ENCODE data around the gene RTN4RL1.

Gene RTN4RL1

DNA sequence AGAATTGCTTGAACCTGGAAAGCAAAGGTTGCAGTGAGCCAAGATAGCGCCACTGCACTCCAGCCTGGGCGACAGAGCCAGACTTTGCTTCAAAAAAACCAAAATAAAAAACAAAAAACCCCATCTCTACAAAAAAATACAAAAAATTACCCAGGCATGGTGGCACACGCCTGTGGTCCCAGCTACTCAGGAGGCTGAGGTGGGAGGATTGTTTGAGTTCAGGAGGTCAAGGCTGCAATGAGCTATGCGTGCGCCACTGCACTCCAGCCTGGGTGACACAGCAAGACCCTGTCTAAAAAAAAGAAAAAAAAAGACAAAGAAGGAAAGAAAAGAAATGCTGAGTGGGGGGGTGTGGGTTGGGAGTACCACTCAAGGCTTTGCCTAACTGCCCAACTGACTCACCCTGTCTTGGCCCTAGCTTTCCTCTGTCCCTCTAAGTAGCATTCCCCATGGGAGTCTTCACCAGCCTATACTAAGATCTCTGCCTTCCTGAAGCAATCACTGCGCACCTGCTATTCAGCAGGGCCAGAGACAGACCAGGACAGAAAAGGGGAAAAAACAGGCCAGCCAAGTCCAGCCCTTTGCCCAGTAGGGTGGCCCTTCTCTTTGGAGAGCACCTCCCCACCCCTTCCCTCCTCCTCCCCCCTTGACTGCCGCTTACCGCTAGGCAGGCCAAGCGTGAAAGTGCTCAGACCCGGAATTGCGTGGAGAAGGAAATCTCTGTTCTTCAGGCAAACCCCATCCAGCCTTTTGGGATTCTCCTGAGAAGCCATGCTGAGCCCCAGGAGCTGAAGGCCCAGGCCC, 45.8 kb downstream of the RTN4RL1 start:
- in situ Hi-C loops (cut with HindIII; ENCODE audit: low sequenced_read_pairs) = no loop called here

DNA sequence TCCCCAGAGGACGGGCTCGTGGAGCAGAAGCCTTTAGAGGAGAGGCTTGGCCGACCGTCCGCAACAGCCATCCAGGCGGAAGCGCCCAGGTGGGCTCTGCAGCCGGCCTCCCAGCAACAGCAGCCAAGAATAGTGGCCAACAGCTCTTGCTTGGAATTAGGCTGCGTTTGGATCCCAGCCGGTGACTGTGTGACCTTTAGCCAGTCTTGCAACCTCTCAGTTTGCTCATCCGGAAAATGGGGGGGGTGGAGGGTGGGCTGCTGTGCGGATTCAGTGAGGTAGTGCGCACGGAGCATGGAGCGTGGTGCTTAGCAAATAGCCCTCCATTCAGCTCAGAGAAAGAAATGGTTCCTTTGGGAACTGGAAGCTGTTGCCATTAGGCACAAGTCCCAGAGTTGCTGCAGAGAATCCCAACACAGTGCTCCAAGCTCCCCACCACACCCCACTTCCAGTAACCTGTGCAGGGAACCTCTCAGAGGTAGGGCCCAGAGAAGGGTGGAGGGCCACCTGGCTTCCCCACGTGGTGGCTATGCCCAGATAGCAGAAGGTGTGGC, 46.7 kb downstream of the RTN4RL1 start:
- in situ Hi-C loops (cut with HindIII; ENCODE audit: low sequenced_read_pairs) = no loop called here

DNA sequence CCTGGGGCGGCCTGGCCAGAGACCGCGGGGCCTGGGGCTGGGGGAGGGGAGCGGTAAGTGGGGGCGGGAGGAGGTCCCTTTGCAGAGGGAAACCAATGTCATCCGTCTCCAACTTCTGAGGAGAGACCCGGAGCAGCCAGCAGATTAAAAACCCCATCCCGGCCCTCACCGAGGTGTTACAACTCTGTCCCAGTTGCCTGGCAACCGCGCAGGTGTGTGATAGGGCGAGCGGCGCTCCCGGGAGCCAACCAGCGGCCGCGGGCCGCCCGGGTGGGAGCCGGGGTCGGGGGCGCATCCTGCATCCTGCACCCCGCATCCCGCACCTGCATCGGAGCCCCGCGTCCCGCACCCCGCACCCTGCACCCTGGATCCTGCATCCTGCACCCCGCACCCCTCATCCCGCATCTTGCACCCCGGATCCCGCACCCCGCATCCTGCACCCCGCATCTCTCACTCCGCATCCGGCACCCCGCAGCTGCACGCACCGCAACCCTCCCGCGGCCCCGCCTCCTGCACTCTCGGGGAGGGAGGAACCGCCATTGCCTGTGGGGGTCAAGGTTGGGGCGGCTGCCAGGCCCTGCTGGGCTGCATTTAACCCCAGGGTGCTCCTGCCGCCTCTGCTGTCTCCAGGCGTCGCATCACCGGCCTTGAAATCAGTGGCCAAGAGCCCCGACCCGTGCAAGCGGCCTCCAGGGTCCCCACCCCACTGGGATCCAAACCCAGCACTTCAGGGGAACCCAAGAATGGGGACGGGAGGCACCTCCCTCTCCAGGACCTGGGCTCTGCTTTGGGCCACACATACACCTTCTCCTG, 47.3 kb downstream of the RTN4RL1 start:
- in situ Hi-C loops (cut with HindIII; ENCODE audit: low sequenced_read_pairs) = no loop called here

DNA sequence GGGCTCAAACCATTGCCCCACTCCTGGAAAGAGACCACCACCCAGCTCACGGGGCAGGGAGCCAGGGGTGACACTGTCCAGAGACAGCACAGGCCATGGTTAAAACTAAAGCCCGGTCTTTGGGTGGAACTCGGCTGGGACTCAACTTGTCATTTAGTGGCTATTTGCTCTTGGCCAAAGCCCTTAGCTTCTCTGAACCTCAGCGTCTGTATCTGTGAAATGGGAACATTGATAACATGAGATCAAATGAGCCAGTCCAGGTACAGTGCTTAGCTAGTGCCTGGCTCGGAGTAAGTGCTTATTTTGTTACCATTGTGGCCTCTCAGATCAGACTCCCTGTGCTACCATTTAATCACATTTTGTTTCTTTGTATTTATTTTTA, 48.5 kb downstream of the RTN4RL1 start:
- in situ Hi-C loops (cut with HindIII; ENCODE audit: low sequenced_read_pairs) = no loop called here

DNA sequence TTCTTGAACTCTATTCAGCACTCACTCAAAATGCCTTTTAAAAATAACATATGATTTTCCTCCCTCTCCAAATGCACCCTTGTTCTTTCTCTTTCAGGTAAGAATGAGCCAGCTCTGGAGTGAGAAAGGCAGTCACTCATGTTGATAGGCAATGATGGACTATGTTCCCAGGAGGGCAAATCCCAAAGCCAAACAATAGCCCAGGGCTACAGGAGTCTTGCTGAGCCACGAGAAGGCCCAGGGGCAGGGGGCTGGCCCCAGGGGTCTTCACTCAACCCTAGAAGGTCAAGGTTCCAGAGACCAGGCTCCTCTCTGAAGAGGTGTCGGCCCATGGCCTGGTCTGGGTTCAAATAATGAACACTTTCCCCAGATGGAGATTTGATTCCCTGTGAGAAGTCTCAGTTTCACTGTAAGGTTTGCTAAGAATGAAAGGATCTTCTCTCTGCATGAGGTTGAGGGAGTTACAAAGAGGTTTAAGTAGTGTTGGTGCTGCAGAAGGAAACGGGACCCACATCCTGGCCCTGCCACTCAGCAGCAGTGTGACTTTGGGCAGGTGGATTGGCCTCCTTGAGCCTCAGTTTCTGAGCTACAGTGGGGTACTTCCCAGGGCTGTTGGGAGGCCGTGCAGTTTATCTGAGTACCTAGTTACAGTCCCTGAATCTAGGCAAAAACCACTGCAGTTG, 49.0 kb downstream of the RTN4RL1 start:
- in situ Hi-C loops (cut with HindIII; ENCODE audit: low sequenced_read_pairs) = no loop called here

DNA sequence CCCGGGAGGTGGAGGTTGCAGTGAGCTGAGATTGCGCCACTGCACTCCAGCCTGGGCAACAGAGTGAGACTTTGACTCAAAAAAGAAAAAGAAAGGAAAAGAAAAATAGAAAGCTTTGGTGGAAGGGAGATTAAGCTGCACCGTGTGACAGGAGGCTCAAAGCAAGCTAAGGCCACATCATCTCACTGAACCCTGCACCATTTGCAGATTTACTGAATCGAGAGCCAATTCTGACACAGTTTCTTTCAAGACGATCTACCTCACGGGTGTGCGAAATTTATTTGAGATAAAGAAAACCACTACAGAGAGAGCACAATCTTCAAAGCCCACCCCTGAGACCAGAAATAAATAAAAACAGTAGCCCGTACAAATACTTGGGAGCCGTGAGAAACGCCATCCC, 49.6 kb downstream of the RTN4RL1 start:
- in situ Hi-C loops (cut with HindIII; ENCODE audit: low sequenced_read_pairs) = no loop called here

DNA sequence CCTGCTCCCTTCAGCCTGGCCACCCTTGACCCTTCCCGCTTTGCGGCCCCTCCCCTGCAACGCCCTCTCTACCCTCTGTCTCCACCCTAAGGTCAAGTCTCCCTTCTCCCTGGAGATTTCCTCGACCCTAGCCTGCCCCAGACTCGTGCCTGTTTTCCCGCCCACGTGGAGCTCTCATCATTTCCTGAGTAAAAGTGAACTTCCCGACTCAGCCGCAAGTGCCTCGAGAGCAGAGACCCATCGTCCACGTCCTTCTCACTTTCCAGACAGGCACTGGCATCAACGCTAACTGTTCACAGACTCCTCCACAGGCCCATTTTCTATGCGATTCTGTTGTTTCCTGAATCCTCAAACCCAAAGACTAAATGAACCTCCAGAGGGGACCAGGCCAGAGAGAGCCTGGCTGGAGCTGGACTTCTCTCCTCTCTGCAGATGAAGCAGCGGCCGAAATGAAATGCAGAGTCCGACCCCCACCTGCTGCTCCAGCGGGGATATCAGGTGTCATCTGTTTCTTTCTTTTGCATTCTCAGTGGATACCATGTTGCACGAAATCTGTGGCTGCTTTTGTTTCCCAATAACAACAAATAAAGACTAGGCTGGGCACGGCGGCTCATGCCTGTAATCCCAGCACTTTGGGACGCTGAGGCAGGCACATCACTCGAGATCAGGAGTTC, 52.5 kb downstream of the RTN4RL1 start:
- in situ Hi-C loops (cut with HindIII; ENCODE audit: low sequenced_read_pairs) = no loop called here

DNA sequence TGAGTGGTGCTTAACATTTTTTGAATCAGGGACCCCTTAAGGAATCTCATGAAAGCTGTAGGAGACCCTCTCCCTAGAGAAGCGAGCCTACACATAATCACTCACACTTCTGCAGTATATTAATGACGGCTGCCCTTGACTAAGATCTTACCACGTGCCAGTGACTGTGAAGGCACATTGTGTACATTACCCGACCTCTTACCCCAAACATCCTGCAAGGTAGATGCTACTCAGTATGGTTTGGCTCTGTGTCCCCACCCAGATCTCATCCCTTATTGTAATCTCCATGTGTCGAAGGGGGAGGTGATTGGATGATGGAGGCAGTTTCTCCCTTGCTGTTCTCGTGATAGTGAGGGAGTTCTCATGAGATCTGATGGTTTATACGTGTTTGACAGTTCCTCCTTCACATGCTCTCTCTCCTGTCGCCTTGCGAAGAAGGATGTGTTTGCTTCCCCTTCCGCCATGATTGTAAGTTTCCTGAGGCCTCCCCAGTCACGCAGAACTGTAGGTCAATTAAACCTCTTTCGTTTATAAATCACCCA, 54.2 kb downstream of the RTN4RL1 start:
- in situ Hi-C loops (cut with HindIII; ENCODE audit: low sequenced_read_pairs) = no loop called here

DNA sequence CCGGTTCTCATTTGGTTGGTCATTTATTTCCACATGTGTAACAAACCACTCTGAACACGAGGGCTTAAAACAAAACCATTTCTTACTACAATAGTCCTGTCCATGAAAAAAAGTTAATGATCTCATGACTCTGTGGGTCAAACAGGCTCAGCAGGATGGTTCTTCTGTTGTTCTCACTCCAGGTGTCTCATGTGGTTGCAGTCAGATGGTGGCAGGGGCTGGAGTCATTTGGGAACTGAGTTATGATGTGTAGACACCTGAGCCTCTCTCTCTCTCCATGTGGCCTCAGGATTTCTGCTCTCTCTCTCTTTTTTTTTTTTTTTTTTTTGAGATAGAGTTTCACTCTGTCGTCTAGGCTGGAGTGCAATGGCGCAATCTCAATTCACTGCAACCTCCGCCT, 55.4 kb downstream of the RTN4RL1 start:
- in situ Hi-C loops (cut with HindIII; ENCODE audit: low sequenced_read_pairs) = no loop called here

DNA sequence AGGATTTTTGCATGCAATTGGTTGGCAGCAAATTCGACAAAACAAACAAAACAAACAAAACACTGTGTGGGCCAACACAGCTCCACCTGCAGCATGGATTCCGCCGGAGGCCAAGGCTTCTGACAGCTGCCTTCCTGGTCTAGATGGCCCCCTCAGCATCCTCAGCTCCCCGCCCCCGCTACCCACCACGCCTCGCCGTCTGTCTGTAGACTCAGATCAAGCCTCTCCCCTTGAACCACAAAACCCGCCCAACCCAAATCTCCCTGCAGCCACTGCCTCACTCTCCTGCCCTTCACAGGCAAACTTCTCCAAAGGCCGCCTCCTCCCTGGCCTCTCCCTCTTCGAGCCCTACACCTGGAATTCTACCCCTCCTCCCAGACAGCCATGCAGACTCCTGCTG, 57.9 kb downstream of the RTN4RL1 start:
- in situ Hi-C loops (cut with HindIII; ENCODE audit: low sequenced_read_pairs) = no loop called here

DNA sequence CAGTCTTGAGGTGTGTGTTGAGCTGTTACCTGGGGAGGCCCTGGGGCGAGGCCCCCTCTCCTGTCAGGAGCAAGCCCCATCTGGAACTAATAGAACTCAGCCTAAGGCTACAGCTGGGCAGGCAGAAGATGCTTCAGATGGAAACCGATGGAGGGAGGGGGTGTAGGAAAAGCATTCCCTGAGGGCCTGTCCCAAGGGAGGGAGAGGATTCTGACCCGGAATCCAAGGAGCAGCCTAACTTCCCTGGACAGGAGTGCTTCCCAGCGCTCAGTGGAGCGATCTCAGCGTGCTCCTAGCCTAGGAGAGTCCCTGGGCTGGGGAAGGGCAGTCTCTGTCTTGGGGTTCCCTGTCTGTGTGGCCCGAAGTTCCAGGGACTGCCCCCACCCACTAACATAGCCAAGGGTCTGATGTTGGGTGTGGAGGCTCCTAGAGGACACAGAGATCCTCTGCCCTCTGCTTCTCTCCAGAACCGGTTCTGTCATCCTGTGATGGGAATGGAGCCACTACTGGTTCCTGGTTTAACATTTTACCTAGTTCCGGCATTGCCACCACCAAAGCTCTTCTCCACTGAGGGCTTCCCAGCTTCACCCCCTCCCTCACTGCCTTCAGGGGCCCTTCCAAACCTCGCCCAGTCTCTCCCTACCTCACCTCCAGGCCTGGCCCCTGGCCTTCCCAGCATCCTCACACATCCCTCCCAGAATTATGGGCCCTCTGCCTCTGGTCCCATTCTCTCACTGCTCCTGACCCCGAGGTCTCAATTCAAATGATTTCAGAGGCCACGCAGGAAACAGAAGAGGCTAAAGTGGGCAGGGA, 58.7 kb downstream of the RTN4RL1 start:
- in situ Hi-C loops (cut with HindIII; ENCODE audit: low sequenced_read_pairs) = no loop called here

DNA sequence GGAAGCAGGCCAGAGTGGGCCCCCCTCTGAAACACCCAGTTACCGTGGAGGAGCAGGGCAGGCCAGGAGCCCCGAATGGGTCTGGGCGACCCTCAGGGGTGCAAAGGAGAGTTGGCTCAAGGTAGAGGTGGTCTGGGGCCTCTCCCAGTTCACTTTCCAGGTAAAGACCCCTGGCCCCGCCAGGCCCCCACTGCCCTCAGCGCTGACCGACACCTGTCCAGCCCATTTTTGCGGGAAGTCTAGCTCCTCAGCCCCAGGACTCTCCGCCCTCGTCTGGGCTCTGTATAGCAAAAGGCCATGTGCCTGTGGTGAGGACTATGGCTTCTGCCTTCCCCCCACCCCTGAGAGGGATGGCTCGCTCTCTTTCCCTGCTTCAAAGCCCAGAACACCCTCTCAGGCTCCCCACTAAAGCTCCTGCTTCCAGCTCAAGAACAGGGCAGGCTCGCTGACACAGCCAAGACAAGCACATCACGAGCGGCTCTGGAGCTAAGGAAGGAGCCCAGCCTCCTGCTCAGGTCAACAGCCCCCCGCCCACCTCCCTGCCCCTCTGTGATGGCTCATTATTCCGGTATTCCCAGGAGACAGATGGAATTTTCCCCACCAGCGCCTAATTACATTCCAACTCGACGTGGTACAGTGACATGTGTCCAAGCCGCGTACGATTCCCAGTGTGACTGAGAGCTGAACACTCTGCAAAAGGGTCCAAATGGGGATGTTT, 59.4 kb downstream of the RTN4RL1 start:
- in situ Hi-C loops (cut with HindIII; ENCODE audit: low sequenced_read_pairs) = no loop called here

DNA sequence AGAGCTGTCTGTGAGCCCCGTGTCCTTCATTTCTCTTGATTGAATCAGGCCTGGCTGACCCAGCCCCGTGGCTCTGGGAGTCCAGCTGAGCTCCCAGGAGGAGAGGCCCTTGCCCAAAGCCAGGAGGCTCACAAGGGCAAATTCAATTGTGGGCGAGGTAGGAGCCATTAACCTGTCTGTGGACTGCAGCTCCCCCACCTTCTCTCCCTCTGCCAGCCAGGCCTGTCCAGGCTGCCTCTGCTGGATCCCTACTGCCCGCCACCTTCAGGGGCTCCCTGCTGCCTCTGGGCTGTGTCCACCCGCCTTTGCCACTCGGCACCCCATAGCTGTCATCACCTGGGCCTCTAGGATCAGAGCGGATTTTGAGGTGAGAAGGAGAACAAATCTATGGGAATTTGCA, 61.9 kb downstream of the RTN4RL1 start:
- in situ Hi-C loops (cut with HindIII; ENCODE audit: low sequenced_read_pairs) = no loop called here

DNA sequence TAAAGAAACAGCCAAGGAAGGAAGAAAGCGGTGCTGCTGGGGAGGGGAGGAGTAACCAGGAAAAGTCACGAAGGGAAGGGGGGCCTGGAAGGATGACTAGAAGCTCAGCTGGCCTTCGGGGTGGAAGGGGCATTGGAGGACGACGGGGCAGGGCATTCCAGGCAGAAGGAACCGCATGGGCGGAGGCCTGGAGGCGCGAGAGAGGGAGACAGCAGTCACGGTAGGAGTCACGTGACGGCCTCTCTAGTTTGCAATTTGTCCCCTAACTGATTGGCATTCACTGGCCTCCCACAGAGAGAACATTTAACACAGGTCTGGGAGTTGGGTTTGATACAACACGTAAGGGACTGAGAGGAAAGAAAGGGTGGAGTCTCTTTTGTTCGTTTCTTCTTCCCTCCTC, 63.9 kb downstream of the RTN4RL1 start:
- in situ Hi-C loops (cut with HindIII; ENCODE audit: low sequenced_read_pairs) = no loop called here

DNA sequence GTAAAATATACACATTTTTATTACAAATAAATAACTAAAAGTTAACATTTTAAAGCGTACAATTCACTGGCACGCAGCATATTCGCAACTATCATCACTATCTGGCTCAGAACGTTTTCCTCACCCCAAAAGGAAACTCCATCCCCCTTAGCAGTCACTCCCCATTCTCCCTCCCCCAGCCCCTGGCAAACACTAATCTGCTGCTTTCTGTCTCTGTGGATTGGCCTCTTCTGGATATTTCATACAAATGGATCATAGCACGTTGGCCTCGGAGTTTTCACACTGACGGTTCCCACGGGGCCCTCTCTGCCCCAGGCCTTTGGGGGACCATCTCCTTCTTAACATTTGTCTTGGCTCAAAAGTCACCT, 64.6 kb downstream of the RTN4RL1 start:
- in situ Hi-C loops (cut with HindIII; ENCODE audit: low sequenced_read_pairs) = no loop called here

DNA sequence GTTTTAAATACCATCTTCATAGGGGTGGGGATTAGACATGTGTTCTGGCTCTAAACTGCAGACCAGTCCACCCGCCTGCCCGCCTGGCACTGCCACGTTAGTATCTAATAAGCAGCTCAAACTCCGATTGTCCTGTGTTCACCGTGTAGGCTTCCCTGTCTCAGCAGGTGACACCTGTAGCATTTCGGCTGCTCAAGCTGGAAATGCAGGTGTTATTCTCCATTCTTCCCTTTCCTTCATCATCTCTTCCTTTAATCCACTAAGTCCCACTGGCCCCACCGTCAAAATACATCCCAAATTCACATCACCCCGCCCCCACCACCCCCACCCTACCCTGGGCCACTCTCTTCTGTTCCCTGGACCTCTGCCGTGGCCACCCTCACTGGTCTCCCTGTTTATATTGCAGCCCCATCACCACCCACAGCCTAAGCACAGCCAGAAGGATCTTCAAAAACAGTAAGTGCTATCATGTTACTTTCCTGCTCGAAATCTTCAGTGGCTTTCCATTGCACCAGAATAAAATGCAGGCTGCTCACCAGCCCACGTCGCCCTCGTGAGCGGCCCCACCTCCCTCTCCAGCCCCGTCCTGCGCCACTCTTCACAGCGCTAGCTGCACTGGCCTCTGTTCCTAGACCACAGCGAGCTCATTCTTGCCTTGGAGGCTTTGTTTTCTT, 65.1 kb downstream of the RTN4RL1 start:
- in situ Hi-C loops (cut with HindIII; ENCODE audit: low sequenced_read_pairs) = no loop called here

DNA sequence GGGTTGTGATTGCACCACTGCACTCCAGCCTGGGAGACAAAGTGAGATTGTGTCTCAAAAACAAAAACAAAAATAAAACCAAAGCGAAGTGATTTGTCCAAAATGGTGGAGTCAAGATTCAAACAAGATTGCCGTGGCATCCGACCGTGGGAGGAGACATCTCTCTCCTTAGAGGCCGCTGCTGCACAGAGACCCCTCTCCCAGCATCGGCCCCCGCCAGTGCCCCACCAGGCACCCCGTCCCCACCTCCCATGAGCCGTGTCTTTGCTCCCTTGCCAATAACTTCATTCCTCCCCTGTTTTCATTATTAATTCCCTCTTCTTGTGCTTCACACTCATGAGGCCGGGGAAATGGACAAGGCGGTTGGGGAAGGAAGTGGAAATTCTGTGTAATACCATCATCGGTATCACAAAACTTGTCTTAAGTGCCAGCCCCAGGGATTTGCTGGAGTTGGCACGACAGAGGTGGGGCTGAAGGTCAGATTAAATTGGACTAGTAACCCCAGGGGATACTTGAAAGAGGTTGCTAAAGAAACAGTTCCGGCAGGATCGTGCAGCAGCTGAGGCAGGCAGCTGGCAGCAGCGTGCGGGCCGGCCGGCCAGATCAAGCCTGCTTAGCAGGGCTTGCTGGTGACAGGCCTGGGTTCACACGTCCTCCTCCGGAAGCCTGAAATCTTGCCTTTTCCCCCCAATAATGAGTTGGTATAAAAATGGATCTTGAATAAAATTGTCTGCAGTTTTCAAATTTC, 66.8 kb downstream of the RTN4RL1 start:
- in situ Hi-C loops (cut with HindIII; ENCODE audit: low sequenced_read_pairs) = no loop called here

DNA sequence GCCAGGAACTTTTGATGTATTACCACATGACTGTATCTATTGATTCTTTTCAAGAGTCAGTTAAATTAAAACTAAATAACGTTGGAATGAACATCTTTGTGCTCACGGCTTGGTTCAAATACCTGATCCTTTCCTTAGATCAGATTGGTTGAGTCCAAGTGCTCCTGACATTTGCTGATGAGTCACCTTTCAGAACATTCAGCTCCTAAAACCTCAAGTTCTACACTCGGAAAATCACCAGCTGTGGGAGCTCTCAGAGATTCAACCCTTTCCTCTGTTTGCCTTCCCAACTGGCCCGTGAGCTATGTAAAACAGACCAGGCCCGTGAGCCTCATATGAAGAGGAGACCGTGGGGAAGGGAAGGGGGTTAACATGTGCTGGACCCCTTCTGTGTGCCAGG, 68.1 kb downstream of the RTN4RL1 start:
- in situ Hi-C loops (cut with HindIII; ENCODE audit: low sequenced_read_pairs) = no loop called here
